Smooth muscle cell (in vitro differentiated cells): ENCODE data around the gene PRDM2. TPM values are rescaled to one million over a fixed set of nuclear protein-coding genes. Genes with fewer than 3 reads are reported as not detected.

Experiments
- DNase-seq: peaks from one replicate; lab custom pipeline; 2025; ENCODE audit not compliant: unreplicated experiment; lab: John Stamatoyannopoulos, UW
- H2AFZ ChIP-seq: fragments of 200-600 bp; sonication (generic); 2 replicates; pipeline ENCODE4 v1.6.0; 2016; ENCODE audit warnings: antibody characterized with exemption, low read depth, mild to moderate bottlenecking
- H3F3A ChIP-seq: fragments of 200-600 bp; sonication (generic); 2 replicates; pipeline ENCODE4 v1.6.0; 2017; ENCODE audit warnings: antibody characterized with exemption, low read depth
- H3K27ac ChIP-seq: fragments of 200-600 bp; sonication (generic); 2 replicates; pipeline ENCODE4 v1.5.1; 2016; ENCODE audit warnings: low read depth, mild to moderate bottlenecking
- H3K27me3 ChIP-seq: fragments of 200-600 bp; sonication (generic); 2 replicates; pipeline ENCODE4 v1.6.1; 2016; ENCODE audit warnings: low read depth, mild to moderate bottlenecking
- H3K36me3 ChIP-seq: fragments of 200-600 bp; sonication (generic); 2 replicates; pipeline ENCODE4 v1.5.1; 2016; ENCODE audit warnings: low read depth
- H3K4me1 ChIP-seq: fragments of 200-600 bp; sonication (generic); 2 replicates; pipeline ENCODE4 v1.5.1; 2016; ENCODE audit warnings: low read depth
- H3K4me2 ChIP-seq: fragments of 200-600 bp; sonication (generic); 2 replicates; pipeline ENCODE4 v1.6.0; 2016; ENCODE audit warnings: mild to moderate bottlenecking
- H3K4me3 ChIP-seq: fragments of 200-600 bp; sonication (generic); 2 replicates; pipeline ENCODE4 v1.5.1; 2016; ENCODE audit warnings: mild to moderate bottlenecking
- H3K79me2 ChIP-seq: fragments of 200-600 bp; sonication (generic); 2 replicates; pipeline ENCODE4 v1.6.0; 2016; ENCODE audit warnings: low read depth, mild to moderate bottlenecking
- H3K9ac ChIP-seq: fragments of 200-600 bp; sonication (generic); 2 replicates; pipeline ENCODE4 v1.6.0; 2016; ENCODE audit warnings: low read depth
- H3K9me3 ChIP-seq: fragments of 200-600 bp; sonication (generic); replicated peaks from 2 replicates; pipeline ENCODE4 v1.5.1; 2016; ENCODE audit warnings: low read depth
- H4K20me1 ChIP-seq: fragments of 200-600 bp; sonication (generic); 2 replicates; pipeline ENCODE4 v1.6.0; 2016; ENCODE audit warnings: low read depth
- CTCF ChIP-seq: fragments of 200-600 bp; sonication (generic); IDR thresholded peaks from 2 replicates; pipeline ENCODE4 v1.5.1; 2017; ENCODE audit warnings: borderline replicate concordance, mild to moderate bottlenecking, antibody characterized with exemption; ENCODE audit not compliant: insufficient read depth, poor library complexity, severe bottlenecking
- WGBS: methylation state at CpG from one replicate; pipeline ENCODE4 v1.1.7; 2016; ENCODE audit warnings: low lambda C conversion rate; 5-methylcytosine and 5-hydroxymethylcytosine counted together
- polyA plus RNA-seq: library from polyadenylated mRNA; unstranded; fragments of >200 nt; fragmentation: Nextera tagmentation; extraction: Ambion mirVana; gene quantifications from 2 replicates; pipeline ENCODE4 v1.2.1, GENCODE V29; 2016
- total RNA-seq: library from RNA; depleted of rRNA; stranded (reverse); fragments of >200 nt; gene quantifications from 2 replicates; pipeline ENCODE4 v1.2.3, GENCODE V29; 2014

The PRDM2 gene
- total and polyA plus RNA-seq, 2 experiments from 2014 or later = 19.8 to 20.0 TPM

GRCh38 chr1:13756557-13757315, 56.7 kb downstream of the PRDM2 start:
- DNase-seq = no peak
- Histone ChIP-seq H3F3A (peaks cover 8% of the 10 kb centered on the region), H3K4me3 (no peak overlapping the region), H4K20me1 (peaks cover 100% of the 10 kb centered on the region), H3K27ac (peak overlapping the region; percentile 17), H3K4me1 (peaks cover 31% of the 10 kb centered on the region), H3K27me3 (no peaks in the 10 kb centered on the region), H3K79me2 (peaks cover 100% of the 10 kb centered on the region), H2AFZ (no peak overlapping the region), H3K4me2 (peak overlapping the region; percentile 9), H3K36me3 (no peaks in the 10 kb centered on the region), H3K9me3 (no peaks in the 10 kb centered on the region), H3K9ac (no peak overlapping the region)
- TF ChIP-seq CTCF = no peak
- 64% methylated on average over 4 of the region's 4 CpGs for WGBS

- Histone ChIP-seq H3K4me3 (no peak overlapping the region), H4K20me1 (peaks cover 100% of the 10 kb centered on the region), H3K27me3 (no peaks in the 10 kb centered on the region), H3K27ac (peak overlapping the region; percentile 84), H2AFZ (no peak overlapping the region), H3K9me3 (no peaks in the 10 kb centered on the region), H3F3A (peaks cover 8% of the 10 kb centered on the region), H3K9ac (no peak overlapping the region), H3K4me2 (peak overlapping the region; percentile 9), H3K79me2 (peaks cover 100% of the 10 kb centered on the region), H3K4me1 (peaks cover 39% of the 10 kb centered on the region), H3K36me3 (no peaks in the 10 kb centered on the region)
- 83% methylated on average over 2 of the region's 2 CpGs for WGBS
- DNase-seq = no peak
- no peak for TF ChIP-seq CTCF
These were observed 57.7 kb downstream of the PRDM2 start for GRCh38 chr1:13757693-13758092.

GRCh38 chr1:13759072-13759471, 59.1 kb downstream of the PRDM2 start:
- no peak for TF ChIP-seq CTCF
- H3K27ac ChIP-seq = peak overlapping the region; percentile 84
- H3K9me3 ChIP-seq = no peaks in the 10 kb centered on the region
- peaks cover 12% of the 10 kb centered on the region for H3F3A ChIP-seq
- H3K9ac ChIP-seq = peak overlapping the region; percentile 44
- H3K36me3 ChIP-seq = no peaks in the 10 kb centered on the region
- peak overlapping the region; percentile 46 for H3K4me2 ChIP-seq
- no peak overlapping the region for H2AFZ ChIP-seq
- H3K27me3 ChIP-seq = no peaks in the 10 kb centered on the region
- 67% methylated on average over 4 of the region's 4 CpGs for WGBS
- peaks cover 52% of the 10 kb centered on the region for H3K4me1 ChIP-seq
- peaks cover 100% of the 10 kb centered on the region for H3K79me2 ChIP-seq
- no peak for DNase-seq
- H4K20me1 ChIP-seq = peaks cover 100% of the 10 kb centered on the region
- peak overlapping the region; percentile 11 for H3K4me3 ChIP-seq

- Histone ChIP-seq H4K20me1 (peaks cover 100% of the 10 kb centered on the region), H3K79me2 (peaks cover 100% of the 10 kb centered on the region), H2AFZ (no peak overlapping the region), H3K4me1 (peaks cover 65% of the 10 kb centered on the region), H3K27me3 (no peaks in the 10 kb centered on the region), H3K36me3 (no peaks in the 10 kb centered on the region), H3K4me3 (no peak overlapping the region), H3K27ac (peak overlapping the region; percentile 84), H3F3A (peaks cover 17% of the 10 kb centered on the region), H3K4me2 (no peak overlapping the region), H3K9me3 (no peaks in the 10 kb centered on the region), H3K9ac (no peak overlapping the region)
- no peak for TF ChIP-seq CTCF
- WGBS = 79% methylated on average over 2 of the region's 2 CpGs
- no peak for DNase-seq
These were observed 60.4 kb downstream of the PRDM2 start for GRCh38 chr1:13760340-13760739.
